ENCODE results near the gene DNAJC11.

DNA sequence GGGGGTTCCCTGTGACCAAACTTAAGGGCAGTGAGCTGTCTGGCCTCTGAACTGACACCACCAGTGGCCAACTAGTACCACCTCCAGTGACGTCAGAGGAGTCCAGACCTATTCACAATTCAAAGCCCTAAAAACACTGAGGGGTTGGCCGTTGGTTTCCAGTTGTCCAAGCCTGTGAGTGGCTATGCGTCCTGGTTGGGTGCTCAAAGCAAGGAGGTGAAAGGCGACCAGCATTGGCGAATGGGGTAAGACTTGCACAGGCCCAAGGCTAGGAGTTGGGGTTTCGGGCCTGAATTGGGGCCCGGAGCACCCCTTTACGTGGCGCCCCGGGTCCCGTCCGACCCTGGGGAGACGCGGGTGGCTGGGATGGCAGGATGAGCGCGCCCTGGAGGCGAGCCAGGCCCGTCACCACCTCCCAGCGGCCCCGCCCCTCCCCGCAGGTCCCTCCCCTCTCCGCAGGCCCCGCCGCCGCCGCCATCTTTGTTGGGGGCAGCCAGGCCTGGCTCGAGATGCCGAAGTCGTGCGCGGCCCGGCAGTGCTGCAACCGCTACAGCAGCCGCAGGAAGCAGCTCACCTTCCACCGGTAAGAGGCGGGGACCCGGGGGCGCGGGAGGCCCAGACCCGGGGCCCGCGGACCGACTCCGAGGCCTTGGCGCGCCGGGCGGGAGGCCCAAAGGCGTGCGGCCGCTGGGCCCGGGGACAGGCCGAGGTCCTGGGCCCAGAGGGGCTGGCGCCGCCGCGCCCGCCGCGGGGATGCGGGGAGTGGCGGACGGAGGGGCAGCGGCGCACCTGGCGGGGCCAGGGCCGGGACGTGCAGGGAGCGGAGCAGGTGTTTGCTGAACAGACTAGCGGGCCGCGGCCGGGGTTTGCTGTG, 76.7 kb downstream of the DNAJC11 start, which contains the start of gene THAP3:
- TF ChIP-seq CTCF (IDR thresholded peaks at IDR 0.05 in 2 of 3, conservative IDR thresholded peaks at IDR 0.05 in 1 of 3; ENCODE audit: borderline replicate concordance in 1 of 3, insufficient read depth in 1 of 3, low read depth in 2 of 3, low read length in 2 of 3) (no peak), POLR2A (IDR thresholded peaks at IDR 0.05; ENCODE audit: borderline replicate concordance, extremely low read depth, insufficient read depth, insufficient read length) (peak; percentile 37), RAD21 (IDR thresholded peaks at IDR 0.05; ENCODE audit: low read depth) (no peak), YY1 (IDR thresholded peaks at IDR 0.05; ENCODE audit: extremely low read depth, insufficient replicate concordance, low read depth, low read length) (peak; percentile 98), EZH2 (IDR thresholded peaks at IDR 0.05) (no peak), POLR2AphosphoS5 (IDR thresholded peaks at IDR 0.05; ENCODE audit: low read depth, low read length) (peak; percentile 75), REST (IDR thresholded peaks at IDR 0.05; ENCODE audit: low read depth) (no peak)

All from HCT116 (cell line).